T47D (cell line): Measurements from ENCODE around the gene RGL3.
"Not testable (repeated sequence)": the region's sequence is repeated elsewhere in the genome, so short reads cannot be mapped to it uniquely, and the experiment has no call there.

Source experiments
- DNase-seq, 2 experiments: peaks; one replicate each; pipeline versions ENCODE4 v3.0.0 to v3.0.0-alpha.2; 2011 to 2012; ENCODE audit warnings: low read depth in 1 of 2, low spot score in 1 of 2
- JUND ChIP-seq: IDR thresholded peaks from 2 replicates; pipeline ENCODE4 v1.6.1; 2012; ENCODE audit warnings: low read depth
- in situ Hi-C: cut with HindIII; loops from 2 replicates; pipeline ENCODE4 v1.10.0; 2016; ENCODE audit warnings: low sequenced_read_pairs, low pct_unique_long_range_greater_than_20kb

RGL3 gene, protein sequence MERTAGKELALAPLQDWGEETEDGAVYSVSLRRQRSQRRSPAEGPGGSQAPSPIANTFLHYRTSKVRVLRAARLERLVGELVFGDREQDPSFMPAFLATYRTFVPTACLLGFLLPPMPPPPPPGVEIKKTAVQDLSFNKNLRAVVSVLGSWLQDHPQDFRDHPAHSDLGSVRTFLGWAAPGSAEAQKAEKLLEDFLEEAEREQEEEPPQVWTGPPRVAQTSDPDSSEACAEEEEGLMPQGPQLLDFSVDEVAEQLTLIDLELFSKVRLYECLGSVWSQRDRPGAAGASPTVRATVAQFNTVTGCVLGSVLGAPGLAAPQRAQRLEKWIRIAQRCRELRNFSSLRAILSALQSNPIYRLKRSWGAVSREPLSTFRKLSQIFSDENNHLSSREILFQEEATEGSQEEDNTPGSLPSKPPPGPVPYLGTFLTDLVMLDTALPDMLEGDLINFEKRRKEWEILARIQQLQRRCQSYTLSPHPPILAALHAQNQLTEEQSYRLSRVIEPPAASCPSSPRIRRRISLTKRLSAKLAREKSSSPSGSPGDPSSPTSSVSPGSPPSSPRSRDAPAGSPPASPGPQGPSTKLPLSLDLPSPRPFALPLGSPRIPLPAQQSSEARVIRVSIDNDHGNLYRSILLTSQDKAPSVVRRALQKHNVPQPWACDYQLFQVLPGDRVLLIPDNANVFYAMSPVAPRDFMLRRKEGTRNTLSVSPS

DNA sequence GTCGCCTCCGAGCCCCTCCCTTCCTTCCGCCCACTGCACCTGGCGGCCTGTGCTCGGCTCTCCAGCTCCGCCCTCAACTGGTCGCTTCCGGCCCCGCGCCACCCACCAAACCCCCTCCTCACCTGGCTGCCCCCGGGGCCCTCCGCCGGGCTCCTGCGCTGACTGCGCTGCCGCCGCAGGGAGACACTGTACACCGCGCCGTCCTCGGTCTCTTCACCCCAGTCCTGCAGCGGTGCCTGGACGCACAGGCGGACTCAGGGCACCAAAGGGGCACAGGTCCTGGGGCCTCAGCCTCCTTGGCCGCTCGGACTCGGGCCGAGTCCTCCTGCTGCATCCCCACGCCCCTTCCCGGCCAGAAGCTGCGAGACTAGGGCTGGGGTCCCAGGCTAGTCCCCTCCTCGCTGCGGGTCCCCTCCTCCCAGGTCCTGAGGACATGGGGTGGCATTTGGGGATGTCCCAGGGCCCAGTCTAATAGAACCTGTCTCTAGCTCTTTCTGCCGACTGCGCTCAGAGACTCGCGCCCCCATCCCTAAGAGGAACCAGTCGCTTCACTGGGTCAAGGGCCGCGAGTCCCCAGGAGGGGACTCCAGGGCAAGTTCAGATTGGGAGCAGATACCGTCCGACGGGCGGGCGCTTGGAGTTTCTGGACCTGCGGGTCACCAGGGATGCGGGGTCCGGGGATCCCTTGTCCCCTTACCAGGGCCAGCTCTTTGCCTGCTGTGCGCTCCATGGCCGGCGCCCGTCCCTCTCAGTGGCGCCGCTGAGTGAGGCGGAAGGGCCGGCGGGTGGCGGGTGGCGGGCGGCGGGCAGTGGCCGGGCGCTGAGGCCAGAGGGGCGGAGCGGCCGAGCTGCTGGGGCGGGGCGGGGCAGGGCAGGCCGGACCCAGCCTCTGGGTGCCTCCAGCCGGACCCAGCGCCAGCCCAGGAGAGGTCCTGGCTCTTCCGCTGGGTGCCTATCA lies at the start of gene RGL3:
Gene RGL3, minus strand, starts transcription at position 766 of the 958 bp plus-strand sequence. Its CDS starts 36 bp downstream, at position 730.
- peak; percentile 64 to 68 for DNase-seq
- TF ChIP-seq JUND = no peak
- in situ Hi-C loops = no loop called here

DNA sequence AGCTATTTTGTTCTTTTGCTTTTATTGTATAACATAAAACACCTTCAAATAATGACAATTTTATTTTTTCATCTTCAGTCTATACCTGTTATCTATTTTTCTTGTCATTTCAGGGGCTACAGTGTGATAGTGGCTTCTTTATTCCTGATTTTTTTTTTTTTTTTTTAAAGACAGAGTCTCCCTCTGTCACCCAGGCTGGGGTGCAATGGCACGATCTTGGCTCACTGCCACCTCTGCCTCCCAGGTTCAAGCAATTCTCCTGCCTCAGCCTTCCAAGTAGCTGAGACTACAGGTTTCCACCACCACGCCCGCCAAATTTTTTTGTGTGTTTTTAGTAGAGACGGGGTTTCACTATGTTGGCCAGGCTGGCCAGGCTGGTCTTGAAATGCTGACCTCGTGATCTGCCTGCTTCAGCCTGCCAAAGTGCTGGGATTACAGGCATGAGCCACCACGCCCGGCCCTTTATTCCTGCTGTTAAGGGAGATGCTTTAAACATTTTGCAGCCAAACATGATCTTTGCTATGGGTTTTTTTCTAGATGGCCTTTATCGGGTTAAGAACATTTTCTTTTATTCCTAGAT lies 49.2 kb upstream of the RGL3 start:
- in situ Hi-C loops, DNase-seq: not testable (repeated sequence)

DNA sequence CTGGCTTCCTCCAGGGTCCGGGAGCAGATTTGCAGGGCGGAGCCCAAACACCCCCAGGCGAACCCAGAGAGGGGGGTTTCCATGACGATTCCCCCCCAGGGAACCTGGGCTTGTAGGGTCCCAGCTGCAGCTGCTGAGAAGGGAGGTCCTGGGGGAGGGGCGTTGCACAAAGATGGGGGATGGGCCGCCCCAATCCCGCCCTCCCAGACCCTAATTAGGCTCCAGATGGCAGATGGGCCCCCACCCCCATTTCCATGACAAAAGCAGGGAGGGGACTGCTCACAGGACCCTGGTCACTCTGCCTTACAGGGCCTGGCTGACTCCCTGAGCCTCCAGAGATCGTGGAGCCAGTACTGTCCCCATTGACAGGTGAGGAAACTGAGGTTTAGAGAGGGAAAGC lies 46.5 kb upstream of the RGL3 start:
- in situ Hi-C loops = no loop called here
- no peak for DNase-seq
- no peak for TF ChIP-seq JUND

GRCh38 chr19:11464333-11465265 lies 45.5 kb upstream of the RGL3 start:
- no peak for TF ChIP-seq JUND
- DNase-seq = no peak
- in situ Hi-C loops = no loop called here

DNA sequence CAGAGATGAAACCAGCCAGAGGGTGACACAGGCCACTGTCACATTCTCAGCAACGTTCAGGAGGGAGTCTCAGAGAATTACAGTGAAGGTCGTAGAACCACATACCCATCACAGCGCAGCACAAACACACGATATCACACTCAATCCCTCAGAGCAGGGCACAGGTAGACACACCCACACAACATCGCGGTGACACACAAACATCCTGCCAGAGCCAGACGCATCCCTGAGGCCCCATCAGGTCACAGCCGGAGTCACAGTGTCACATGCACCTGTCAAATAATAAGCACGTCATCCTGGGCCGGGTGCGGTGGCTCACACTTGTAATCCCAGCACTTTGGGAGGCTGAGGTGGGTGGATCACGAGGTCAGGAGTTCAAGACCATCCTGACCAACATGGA lies 44.3 kb upstream of the RGL3 start:
- in situ Hi-C loops = no loop called here
- TF ChIP-seq JUND = no peak

GRCh38 chr19:11461453-11461852 lies 42.3 kb upstream of the RGL3 start:
- no peak for DNase-seq
- in situ Hi-C loops = no loop called here
- no peak for TF ChIP-seq JUND

More for the DNA sequence above, 44.3 kb upstream of the RGL3 start:
- no peak for DNase-seq

DNA sequence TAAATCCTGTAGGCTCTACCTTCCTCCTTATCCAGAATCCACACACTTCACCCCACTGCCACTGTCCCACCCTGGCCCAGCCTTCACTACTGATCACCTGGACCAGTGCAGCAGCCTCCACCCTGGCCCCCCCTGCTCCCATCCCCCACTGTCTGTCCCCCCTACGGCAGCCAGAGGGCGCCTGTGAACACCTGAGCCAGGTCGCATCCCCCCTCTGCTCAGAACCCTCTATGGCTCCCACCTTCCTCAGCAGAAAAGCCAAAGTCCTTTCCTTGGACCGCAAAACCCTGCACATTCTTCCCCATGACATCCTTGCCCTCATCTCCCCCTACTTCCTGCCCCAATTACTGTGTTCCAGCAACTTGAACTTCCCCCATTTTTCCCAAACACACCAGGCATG lies 41.1 kb upstream of the RGL3 start:
- no peak for DNase-seq
- no peak for TF ChIP-seq JUND
- in situ Hi-C loops = no loop called here

- in situ Hi-C loops, DNase-seq: not testable (repeated sequence)
Observed at GRCh38 chr19:11458912-11459311, 39.8 kb upstream of the RGL3 start.

DNA sequence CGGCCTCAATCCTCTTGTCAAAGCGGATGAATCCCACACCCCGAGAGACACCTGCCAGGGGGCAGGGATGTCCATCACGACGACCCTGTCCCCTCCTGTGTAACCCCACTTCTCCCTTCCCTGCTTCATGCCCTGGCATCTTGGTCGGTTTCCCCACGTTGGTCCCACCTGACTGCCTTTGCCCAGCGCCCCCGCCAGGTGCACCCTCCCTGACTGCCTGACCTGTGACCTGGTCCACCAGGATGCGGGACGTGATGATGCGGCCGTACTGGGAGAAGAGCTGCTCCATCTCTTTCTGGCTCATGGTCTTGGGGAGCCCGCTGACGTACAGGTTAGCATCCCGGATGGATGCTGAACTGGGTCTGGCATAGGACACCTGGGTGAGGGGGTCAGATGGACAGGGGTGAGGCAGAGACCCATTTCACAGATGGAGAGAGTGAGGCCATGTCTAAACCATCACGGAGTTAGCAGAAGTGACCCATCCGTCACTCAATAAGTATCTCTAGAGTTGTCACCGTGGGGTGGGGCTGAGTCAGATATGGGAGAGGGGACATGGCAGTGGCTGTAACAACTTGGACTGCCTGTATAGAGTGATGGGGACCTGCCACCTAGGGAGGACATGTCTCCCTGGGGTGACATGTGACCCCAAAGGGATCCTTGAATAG lies 39.3 kb upstream of the RGL3 start:
- no peak for TF ChIP-seq JUND
- in situ Hi-C loops = no loop called here
- DNase-seq = no peak

- TF ChIP-seq JUND = no peak
- in situ Hi-C loops = no loop called here
- DNase-seq = no peak
Observed at GRCh38 chr19:11457831-11458230, 38.7 kb upstream of the RGL3 start.

DNA sequence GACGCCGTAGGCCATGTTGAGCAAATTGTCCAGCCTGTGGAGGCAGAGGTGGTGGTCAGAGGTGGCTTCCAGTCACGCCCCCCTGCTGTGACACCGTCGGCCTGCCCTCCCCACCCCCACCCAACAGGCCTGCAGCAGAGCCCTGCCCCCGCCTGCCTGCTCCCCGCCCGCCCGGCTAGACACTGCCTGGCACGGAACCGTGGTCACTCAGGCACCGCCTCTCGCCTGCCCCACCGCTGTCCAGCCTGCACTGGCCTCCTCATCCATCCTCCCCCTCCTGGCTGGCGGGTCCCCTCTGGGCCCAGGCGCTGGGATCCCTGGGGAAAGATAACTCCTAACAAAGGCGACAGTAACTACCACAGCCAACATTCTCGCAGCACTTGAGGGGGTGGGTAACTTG lies 38.0 kb upstream of the RGL3 start:
- DNase-seq = no peak
- in situ Hi-C loops = no loop called here
- TF ChIP-seq JUND = no peak
